ENCODE measurements around the gene ZMYM2.

DNA sequence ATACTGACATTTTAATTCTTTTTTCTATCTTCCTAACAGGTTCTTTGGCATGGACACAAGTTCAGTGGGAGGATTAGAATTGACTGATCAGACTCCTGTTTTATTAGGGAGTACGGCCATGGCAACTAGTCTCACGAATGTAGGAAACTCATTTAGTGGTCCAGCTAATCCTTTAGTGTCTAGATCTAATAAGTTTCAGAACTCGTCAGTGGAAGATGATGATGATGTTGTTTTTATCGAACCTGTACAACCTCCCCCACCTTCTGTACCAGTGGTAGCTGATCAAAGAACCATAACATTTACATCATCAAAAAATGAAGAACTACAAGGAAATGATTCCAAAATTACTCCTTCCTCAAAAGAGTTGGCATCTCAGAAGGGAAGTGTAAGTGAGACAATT is 34.5 kb downstream of the ZMYM2 start:
- TF ChIP-seq, protein P1, sequence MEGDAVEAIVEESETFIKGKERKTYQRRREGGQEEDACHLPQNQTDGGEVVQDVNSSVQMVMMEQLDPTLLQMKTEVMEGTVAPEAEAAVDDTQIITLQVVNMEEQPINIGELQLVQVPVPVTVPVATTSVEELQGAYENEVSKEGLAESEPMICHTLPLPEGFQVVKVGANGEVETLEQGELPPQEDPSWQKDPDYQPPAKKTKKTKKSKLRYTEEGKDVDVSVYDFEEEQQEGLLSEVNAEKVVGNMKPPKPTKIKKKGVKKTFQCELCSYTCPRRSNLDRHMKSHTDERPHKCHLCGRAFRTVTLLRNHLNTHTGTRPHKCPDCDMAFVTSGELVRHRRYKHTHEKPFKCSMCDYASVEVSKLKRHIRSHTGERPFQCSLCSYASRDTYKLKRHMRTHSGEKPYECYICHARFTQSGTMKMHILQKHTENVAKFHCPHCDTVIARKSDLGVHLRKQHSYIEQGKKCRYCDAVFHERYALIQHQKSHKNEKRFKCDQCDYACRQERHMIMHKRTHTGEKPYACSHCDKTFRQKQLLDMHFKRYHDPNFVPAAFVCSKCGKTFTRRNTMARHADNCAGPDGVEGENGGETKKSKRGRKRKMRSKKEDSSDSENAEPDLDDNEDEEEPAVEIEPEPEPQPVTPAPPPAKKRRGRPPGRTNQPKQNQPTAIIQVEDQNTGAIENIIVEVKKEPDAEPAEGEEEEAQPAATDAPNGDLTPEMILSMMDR (IDR thresholded peaks at IDR 0.05 in 2 of 3, conservative IDR thresholded peaks at IDR 0.05 in 1 of 3; ENCODE audit: control insufficient read depth in 2 of 3, extremely low read depth in 1 of 3, insufficient read depth in 1 of 3, low read depth in 3 of 3, low read length in 3 of 3) = no peak
- TF ChIP-seq EZH2 (IDR thresholded peaks at IDR 0.05; ENCODE audit: borderline replicate concordance, control insufficient read depth, low read depth, low read length) (no peak), CHD2 (IDR thresholded peaks at IDR 0.05; ENCODE audit: borderline replicate concordance, low read depth, low read length) (no peak), SRF (IDR thresholded peaks at IDR 0.05; ENCODE audit: low read depth in 2 of 2, low read length in 2 of 2) (no peak), SREBF2 (IDR thresholded peaks at IDR 0.05; ENCODE audit: low read length) (no peak), MYC (IDR thresholded peaks at IDR 0.05; ENCODE audit: insufficient read depth, insufficient read length, insufficient replicate concordance, low read length, severe bottlenecking) (no peak), JUNB (IDR thresholded peaks at IDR 0.05) (no peak), TCF12 (IDR thresholded peaks at IDR 0.05; ENCODE audit: low read depth, low read length) (no peak), YY1 (IDR thresholded peaks at IDR 0.05; ENCODE audit: low read depth, low read length) (no peak), POLR2A (IDR thresholded peaks at IDR 0.05; ENCODE audit: low read depth, low read length) (no peak)
- TF ChIP-seq, protein P2, sequence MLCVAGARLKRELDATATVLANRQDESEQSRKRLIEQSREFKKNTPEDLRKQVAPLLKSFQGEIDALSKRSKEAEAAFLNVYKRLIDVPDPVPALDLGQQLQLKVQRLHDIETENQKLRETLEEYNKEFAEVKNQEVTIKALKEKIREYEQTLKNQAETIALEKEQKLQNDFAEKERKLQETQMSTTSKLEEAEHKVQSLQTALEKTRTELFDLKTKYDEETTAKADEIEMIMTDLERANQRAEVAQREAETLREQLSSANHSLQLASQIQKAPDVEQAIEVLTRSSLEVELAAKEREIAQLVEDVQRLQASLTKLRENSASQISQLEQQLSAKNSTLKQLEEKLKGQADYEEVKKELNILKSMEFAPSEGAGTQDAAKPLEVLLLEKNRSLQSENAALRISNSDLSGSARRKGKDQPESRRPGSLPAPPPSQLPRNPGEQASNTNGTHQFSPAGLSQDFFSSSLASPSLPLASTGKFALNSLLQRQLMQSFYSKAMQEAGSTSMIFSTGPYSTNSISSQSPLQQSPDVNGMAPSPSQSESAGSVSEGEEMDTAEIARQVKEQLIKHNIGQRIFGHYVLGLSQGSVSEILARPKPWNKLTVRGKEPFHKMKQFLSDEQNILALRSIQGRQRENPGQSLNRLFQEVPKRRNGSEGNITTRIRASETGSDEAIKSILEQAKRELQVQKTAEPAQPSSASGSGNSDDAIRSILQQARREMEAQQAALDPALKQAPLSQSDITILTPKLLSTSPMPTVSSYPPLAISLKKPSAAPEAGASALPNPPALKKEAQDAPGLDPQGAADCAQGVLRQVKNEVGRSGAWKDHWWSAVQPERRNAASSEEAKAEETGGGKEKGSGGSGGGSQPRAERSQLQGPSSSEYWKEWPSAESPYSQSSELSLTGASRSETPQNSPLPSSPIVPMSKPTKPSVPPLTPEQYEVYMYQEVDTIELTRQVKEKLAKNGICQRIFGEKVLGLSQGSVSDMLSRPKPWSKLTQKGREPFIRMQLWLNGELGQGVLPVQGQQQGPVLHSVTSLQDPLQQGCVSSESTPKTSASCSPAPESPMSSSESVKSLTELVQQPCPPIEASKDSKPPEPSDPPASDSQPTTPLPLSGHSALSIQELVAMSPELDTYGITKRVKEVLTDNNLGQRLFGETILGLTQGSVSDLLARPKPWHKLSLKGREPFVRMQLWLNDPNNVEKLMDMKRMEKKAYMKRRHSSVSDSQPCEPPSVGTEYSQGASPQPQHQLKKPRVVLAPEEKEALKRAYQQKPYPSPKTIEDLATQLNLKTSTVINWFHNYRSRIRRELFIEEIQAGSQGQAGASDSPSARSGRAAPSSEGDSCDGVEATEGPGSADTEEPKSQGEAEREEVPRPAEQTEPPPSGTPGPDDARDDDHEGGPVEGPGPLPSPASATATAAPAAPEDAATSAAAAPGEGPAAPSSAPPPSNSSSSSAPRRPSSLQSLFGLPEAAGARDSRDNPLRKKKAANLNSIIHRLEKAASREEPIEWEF (IDR thresholded peaks at IDR 0.05; ENCODE audit: insufficient replicate concordance, low read depth, low read length) = no peak
- TF ChIP-seq, protein P3, sequence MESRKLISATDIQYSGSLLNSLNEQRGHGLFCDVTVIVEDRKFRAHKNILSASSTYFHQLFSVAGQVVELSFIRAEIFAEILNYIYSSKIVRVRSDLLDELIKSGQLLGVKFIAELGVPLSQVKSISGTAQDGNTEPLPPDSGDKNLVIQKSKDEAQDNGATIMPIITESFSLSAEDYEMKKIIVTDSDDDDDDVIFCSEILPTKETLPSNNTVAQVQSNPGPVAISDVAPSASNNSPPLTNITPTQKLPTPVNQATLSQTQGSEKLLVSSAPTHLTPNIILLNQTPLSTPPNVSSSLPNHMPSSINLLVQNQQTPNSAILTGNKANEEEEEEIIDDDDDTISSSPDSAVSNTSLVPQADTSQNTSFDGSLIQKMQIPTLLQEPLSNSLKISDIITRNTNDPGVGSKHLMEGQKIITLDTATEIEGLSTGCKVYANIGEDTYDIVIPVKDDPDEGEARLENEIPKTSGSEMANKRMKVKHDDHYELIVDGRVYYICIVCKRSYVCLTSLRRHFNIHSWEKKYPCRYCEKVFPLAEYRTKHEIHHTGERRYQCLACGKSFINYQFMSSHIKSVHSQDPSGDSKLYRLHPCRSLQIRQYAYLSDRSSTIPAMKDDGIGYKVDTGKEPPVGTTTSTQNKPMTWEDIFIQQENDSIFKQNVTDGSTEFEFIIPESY (IDR thresholded peaks at IDR 0.05) = no peak
- TF ChIP-seq, protein P4, sequence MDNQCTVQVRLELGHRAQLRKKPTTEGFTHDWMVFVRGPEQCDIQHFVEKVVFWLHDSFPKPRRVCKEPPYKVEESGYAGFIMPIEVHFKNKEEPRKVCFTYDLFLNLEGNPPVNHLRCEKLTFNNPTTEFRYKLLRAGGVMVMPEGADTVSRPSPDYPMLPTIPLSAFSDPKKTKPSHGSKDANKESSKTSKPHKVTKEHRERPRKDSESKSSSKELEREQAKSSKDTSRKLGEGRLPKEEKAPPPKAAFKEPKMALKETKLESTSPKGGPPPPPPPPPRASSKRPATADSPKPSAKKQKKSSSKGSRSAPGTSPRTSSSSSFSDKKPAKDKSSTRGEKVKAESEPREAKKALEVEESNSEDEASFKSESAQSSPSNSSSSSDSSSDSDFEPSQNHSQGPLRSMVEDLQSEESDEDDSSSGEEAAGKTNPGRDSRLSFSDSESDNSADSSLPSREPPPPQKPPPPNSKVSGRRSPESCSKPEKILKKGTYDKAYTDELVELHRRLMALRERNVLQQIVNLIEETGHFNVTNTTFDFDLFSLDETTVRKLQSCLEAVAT (IDR thresholded peaks at IDR 0.05) = no peak
- TF ChIP-seq, protein P5, sequence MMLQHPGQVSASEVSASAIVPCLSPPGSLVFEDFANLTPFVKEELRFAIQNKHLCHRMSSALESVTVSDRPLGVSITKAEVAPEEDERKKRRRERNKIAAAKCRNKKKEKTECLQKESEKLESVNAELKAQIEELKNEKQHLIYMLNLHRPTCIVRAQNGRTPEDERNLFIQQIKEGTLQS (IDR thresholded peaks at IDR 0.05; ENCODE audit: borderline replicate concordance, extremely low read depth, low read depth, low read length) = no peak
